ENCODE results near the gene TMC4. TPM values are rescaled to one million over a fixed set of nuclear protein-coding genes. Genes with fewer than 3 reads are reported as not detected.

The TMC4 gene
- total RNA-seq, 1 experiment from 2014 or later: 175 TPM

- TF ChIP-seq, protein P1, sequence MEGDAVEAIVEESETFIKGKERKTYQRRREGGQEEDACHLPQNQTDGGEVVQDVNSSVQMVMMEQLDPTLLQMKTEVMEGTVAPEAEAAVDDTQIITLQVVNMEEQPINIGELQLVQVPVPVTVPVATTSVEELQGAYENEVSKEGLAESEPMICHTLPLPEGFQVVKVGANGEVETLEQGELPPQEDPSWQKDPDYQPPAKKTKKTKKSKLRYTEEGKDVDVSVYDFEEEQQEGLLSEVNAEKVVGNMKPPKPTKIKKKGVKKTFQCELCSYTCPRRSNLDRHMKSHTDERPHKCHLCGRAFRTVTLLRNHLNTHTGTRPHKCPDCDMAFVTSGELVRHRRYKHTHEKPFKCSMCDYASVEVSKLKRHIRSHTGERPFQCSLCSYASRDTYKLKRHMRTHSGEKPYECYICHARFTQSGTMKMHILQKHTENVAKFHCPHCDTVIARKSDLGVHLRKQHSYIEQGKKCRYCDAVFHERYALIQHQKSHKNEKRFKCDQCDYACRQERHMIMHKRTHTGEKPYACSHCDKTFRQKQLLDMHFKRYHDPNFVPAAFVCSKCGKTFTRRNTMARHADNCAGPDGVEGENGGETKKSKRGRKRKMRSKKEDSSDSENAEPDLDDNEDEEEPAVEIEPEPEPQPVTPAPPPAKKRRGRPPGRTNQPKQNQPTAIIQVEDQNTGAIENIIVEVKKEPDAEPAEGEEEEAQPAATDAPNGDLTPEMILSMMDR (conservative IDR thresholded peaks at IDR 0.05): no peak
- TF ChIP-seq EZH2 (IDR thresholded peaks at IDR 0.05; ENCODE audit: low read depth): no peak
- no peak overlapping the region for H3K4me2 ChIP-seq
- peaks cover 45% of the 10 kb centered on the region; the same call in 1 of the 2 replicates for H3F3A ChIP-seq (ENCODE audit: insufficient read depth, low read depth)
- H3K9me2 ChIP-seq (ENCODE audit: insufficient read depth): no peaks in the 10 kb centered on the region
- intact Hi-C loops (cut with micrococcal nuclease; ENCODE audit: unreplicated experiment): no loop called here
- no peak for DNase-seq
- ChIA-PET CTCF (no interaction called here), POLR2A (ENCODE audit: unreplicated experiment) (interaction anchor here (0.6 kb wide), 1 partner anchor 11 kb away, joined by 7 read pairs; no protein-coding TSS in a partner anchor)
- H3K79me2 ChIP-seq (ENCODE audit: low read depth): peaks cover 3% of the 10 kb centered on the region; the same call in 1 of the 2 replicates
- no peaks in the 10 kb centered on the region for H3K9me3 ChIP-seq (ENCODE audit: insufficient read depth, low read depth)
- no peak overlapping the region for H2AFZ ChIP-seq
- H3K4me3 ChIP-seq: no peak overlapping the region
- no peaks in the 10 kb centered on the region for H3K27me3 ChIP-seq (ENCODE audit: insufficient read depth, low read depth)
- peaks cover 40% of the 10 kb centered on the region for H4K20me1 ChIP-seq (ENCODE audit: insufficient read depth)
- no peaks in the 10 kb centered on the region for H3K4me1 ChIP-seq (replicated peaks; ENCODE audit: insufficient read depth)
- BruUV-seq (replicated peaks): no TSS peak
- H3K36me3 ChIP-seq (ENCODE audit: low read depth): peaks cover 27% of the 10 kb centered on the region
- H3K27ac ChIP-seq: no peak overlapping the region
Observed at GRCh38 chr19:54148158-54148557, 24.8 kb downstream of the TMC4 start.

DNA sequence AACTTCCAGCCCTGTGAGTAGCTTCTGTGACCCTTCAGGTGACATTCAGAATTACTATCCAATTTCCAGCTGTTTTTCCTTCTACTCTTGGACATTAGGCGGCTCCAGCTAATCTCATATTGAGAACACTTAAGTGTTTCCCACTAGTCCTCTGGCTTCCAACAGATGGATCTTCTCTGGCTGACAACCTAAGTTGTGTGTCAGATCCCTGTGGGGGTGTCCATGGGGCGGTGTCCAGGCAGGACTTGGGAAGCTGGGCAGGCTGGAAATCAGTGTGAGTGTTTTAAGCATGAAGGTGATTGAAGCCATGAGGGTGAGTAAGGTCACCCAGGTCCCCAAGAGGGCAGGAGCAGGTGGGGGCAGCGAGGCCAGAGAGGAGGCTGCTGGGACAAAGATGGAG lies 25.3 kb downstream of the TMC4 start:
- BruUV-seq (replicated peaks): no TSS peak
- no peak overlapping the region for H3K4me2 ChIP-seq
- DNase-seq: no peak
- no peaks in the 10 kb centered on the region for H3K27me3 ChIP-seq (ENCODE audit: insufficient read depth, low read depth)
- no peaks in the 10 kb centered on the region for H3K9me3 ChIP-seq (ENCODE audit: insufficient read depth, low read depth)
- intact Hi-C loops (cut with micrococcal nuclease; ENCODE audit: unreplicated experiment): no loop called here
- ChIA-PET POLR2A (ENCODE audit: unreplicated experiment) (interaction anchor here (0.6 kb wide), 1 partner anchor 11 kb away, joined by 7 read pairs; no protein-coding TSS in a partner anchor), CTCF (no interaction called here)
- no peak overlapping the region for H2AFZ ChIP-seq
- no peaks in the 10 kb centered on the region for H3K4me1 ChIP-seq (replicated peaks; ENCODE audit: insufficient read depth)
- no peak for TF ChIP-seq EZH2 (IDR thresholded peaks at IDR 0.05; ENCODE audit: low read depth)
- TF ChIP-seq, protein P1 (conservative IDR thresholded peaks at IDR 0.05): no peak
- no peak overlapping the region for H3K27ac ChIP-seq
- peaks cover 41% of the 10 kb centered on the region for H4K20me1 ChIP-seq (ENCODE audit: insufficient read depth)
- H3F3A ChIP-seq (ENCODE audit: insufficient read depth, low read depth): peaks cover 40% of the 10 kb centered on the region; the same call in 1 of the 2 replicates
- peaks cover 32% of the 10 kb centered on the region for H3K36me3 ChIP-seq (ENCODE audit: low read depth)
- H3K9me2 ChIP-seq (ENCODE audit: insufficient read depth): no peaks in the 10 kb centered on the region
- peaks cover 8% of the 10 kb centered on the region for H3K79me2 ChIP-seq (ENCODE audit: low read depth)
- H3K4me3 ChIP-seq: no peak overlapping the region

DNA sequence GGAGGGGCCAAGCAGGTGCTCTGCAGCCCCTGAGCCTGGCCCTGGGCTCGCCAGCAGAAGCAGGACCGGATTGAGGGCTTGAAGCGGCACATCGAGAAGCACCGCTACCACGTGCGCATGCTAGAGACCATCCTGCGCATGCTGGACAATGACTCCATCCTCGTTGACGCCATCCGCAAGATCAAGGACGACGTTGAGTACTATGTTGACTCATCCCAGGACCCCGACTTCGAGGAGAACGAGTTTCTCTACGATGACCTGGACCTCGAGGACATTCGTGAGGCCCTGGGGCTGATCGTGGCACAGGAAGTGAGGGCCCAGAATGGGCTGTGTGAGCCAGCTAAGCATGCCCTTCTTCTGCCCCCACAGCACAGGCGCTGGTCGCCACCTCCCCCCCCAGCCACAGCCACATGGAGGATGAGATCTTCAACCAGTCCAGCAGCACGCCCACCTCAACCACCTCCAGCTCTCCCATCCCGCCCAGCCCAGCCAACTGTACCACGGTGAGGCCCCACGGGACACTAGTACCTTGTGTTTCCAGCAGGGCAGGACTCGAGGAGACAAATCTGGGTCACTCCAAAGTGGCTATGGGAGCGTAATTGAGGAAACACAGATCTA lies 27.3 kb downstream of the TMC4 start:
- DNase-seq: no peak
- TF ChIP-seq, protein P1 (conservative IDR thresholded peaks at IDR 0.05): no peak
- no peak for TF ChIP-seq EZH2 (IDR thresholded peaks at IDR 0.05; ENCODE audit: low read depth)
- Histone ChIP-seq H3K4me3 (no peak overlapping the region), H3K4me1 (replicated peaks; ENCODE audit: insufficient read depth) (no peaks in the 10 kb centered on the region), H3K27ac (no peak overlapping the region), H3K9me2 (ENCODE audit: insufficient read depth) (no peaks in the 10 kb centered on the region), H3K79me2 (ENCODE audit: low read depth) (peaks cover 28% of the 10 kb centered on the region), H3K27me3 (ENCODE audit: insufficient read depth, low read depth) (no peaks in the 10 kb centered on the region), H3F3A (ENCODE audit: insufficient read depth, low read depth) (peaks cover 25% of the 10 kb centered on the region; the same call in 1 of the 2 replicates), H3K4me2 (no peak overlapping the region), H4K20me1 (ENCODE audit: insufficient read depth) (peaks cover 43% of the 10 kb centered on the region), H3K36me3 (ENCODE audit: low read depth) (peaks cover 36% of the 10 kb centered on the region), H2AFZ (no peak overlapping the region), H3K9me3 (ENCODE audit: insufficient read depth, low read depth) (no peaks in the 10 kb centered on the region)
- CTCF ChIA-PET: interaction anchor here (0.5 kb wide), 1 partner anchor 184 kb away, joined by 3 read pairs; no protein-coding TSS in a partner anchor
- intact Hi-C loops (cut with micrococcal nuclease; ENCODE audit: unreplicated experiment): no loop called here
- POLR2A ChIA-PET (ENCODE audit: unreplicated experiment): no interaction called here
- BruUV-seq (replicated peaks): no TSS peak

Data from PC-9 (cell line).